ENCODE data around the gene OTOGL.
"Not testable (repeated sequence)": the region's sequence is repeated elsewhere in the genome, so short reads cannot be mapped to it uniquely, and the experiment has no call there.

OTOGL gene

GRCh38 chr12:80190001-80190400 lies 90.7 kb downstream of the OTOGL start:
- no peak for DNase-seq

- no peak for DNase-seq
Measured at GRCh38 chr12:80192087-80192486, 92.8 kb downstream of the OTOGL start.

GRCh38 chr12:80193865-80194264 lies 94.5 kb downstream of the OTOGL start:
- no peak for DNase-seq

- DNase-seq = no peak
Measured at GRCh38 chr12:80195074-80195726, 95.9 kb downstream of the OTOGL start.

- no peak for DNase-seq
Measured at GRCh38 chr12:80195737-80196136, 96.4 kb downstream of the OTOGL start.

- no peak for DNase-seq
Measured at GRCh38 chr12:80196419-80196818, 97.1 kb downstream of the OTOGL start.

GRCh38 chr12:80198782-80199337 lies 99.5 kb downstream of the OTOGL start:
- DNase-seq = no peak

- DNase-seq = no peak
Measured at GRCh38 chr12:80199931-80200330, 100.6 kb downstream of the OTOGL start.

- DNase-seq = no peak
Measured at GRCh38 chr12:80200414-80200813, 101.1 kb downstream of the OTOGL start.

- DNase-seq = no peak
Measured at GRCh38 chr12:80201908-80202307, 102.6 kb downstream of the OTOGL start.

GRCh38 chr12:80205960-80206359 lies 106.6 kb downstream of the OTOGL start:
- no peak for DNase-seq

GRCh38 chr12:80208071-80208470 lies 108.7 kb downstream of the OTOGL start:
- DNase-seq = no peak

- no peak for DNase-seq
Measured at GRCh38 chr12:80211671-80212070, 112.3 kb downstream of the OTOGL start.

- DNase-seq = no peak
Measured at GRCh38 chr12:80212938-80213645, 113.8 kb downstream of the OTOGL start.

- no peak for DNase-seq
Measured at GRCh38 chr12:80213871-80214270, 114.5 kb downstream of the OTOGL start.

- DNase-seq = no peak
Measured at GRCh38 chr12:80217011-80217535, 117.7 kb downstream of the OTOGL start.

- not testable (repeated sequence) for DNase-seq
Measured at GRCh38 chr12:80218925-80219324, 119.6 kb downstream of the OTOGL start.

- DNase-seq = no peak
Measured at GRCh38 chr12:80219345-80219744, 120.0 kb downstream of the OTOGL start.

- DNase-seq = no peak
Measured at GRCh38 chr12:80222261-80222660, 122.9 kb downstream of the OTOGL start.

GRCh38 chr12:80226576-80226975 lies 127.2 kb downstream of the OTOGL start:
- DNase-seq = no peak

- DNase-seq = not testable (repeated sequence)
Measured at GRCh38 chr12:80227904-80228303, 128.6 kb downstream of the OTOGL start.

- no peak for DNase-seq
Measured at GRCh38 chr12:80230068-80230467, 130.7 kb downstream of the OTOGL start.

GRCh38 chr12:80232837-80233236 lies 133.5 kb downstream of the OTOGL start:
- DNase-seq = no peak

GRCh38 chr12:80233926-80234325 lies 134.6 kb downstream of the OTOGL start:
- DNase-seq = no peak
